Effector memory CD4-positive, alpha-beta T cell (primary cell): Measurements from ENCODE around the gene PLEKHB2.
"Not testable (repeated sequence)": the region's sequence is repeated elsewhere in the genome, so short reads cannot be mapped to it uniquely, and the experiment has no call there.

Source experiments
- DNase-seq, 3 donors: peaks; one replicate each; pipeline ENCODE4 v3.0.0-alpha.2; 2020
- H3K27ac ChIP-seq: 2 replicates; pipeline ENCODE4 v1.7.0; 2013; ENCODE audit warnings: mild to moderate bottlenecking, low read length, moderate library complexity; ENCODE audit not compliant: insufficient read depth, poor library complexity, severe bottlenecking
- H3K27me3 ChIP-seq: replicated peaks from 2 replicates; pipeline ENCODE4 v1.7.0; 2013; ENCODE audit warnings: mild to moderate bottlenecking, low read length; ENCODE audit not compliant: insufficient read depth, control insufficient read depth, poor library complexity, severe bottlenecking
- H3K36me3 ChIP-seq: 2 replicates; pipeline ENCODE4 v1.7.0; 2013; ENCODE audit warnings: mild to moderate bottlenecking, low read length, moderate library complexity; ENCODE audit not compliant: control insufficient read depth, insufficient read depth
- H3K4me1 ChIP-seq: 2 replicates; pipeline ENCODE4 v1.7.0; 2013; ENCODE audit warnings: low read length, mild to moderate bottlenecking; ENCODE audit not compliant: control insufficient read depth, insufficient read depth, poor library complexity, severe bottlenecking
- H3K4me3 ChIP-seq: 2 replicates; pipeline ENCODE4 v1.7.0; 2013; ENCODE audit warnings: low read length, low read depth, mild to moderate bottlenecking; ENCODE audit not compliant: insufficient read depth, poor library complexity, severe bottlenecking
- H3K9me3 ChIP-seq: 2 replicates; pipeline ENCODE4 v1.7.0; 2013; ENCODE audit warnings: mild to moderate bottlenecking, low read length, moderate library complexity; ENCODE audit not compliant: control insufficient read depth

PLEKHB2 gene

GRCh38 chr2:131140581-131140980 is 35.4 kb downstream of the PLEKHB2 start:
- Histone ChIP-seq H3K4me1 (no peaks in the 10 kb centered on the region), H3K27ac (no peak overlapping the region), H3K27me3 (no peaks in the 10 kb centered on the region), H3K36me3 (peaks cover 61% of the 10 kb centered on the region), H3K9me3 (no peaks in the 10 kb centered on the region), H3K4me3 (no peak overlapping the region)
- no peak for DNase-seq

GRCh38 chr2:131142849-131143248 is 37.7 kb downstream of the PLEKHB2 start:
- DNase-seq, result no peak
- H3K4me1 ChIP-seq, result no peaks in the 10 kb centered on the region
- H3K4me3 ChIP-seq, result no peak overlapping the region
- H3K9me3 ChIP-seq, result no peaks in the 10 kb centered on the region
- H3K27ac ChIP-seq, result no peak overlapping the region
- peaks cover 69% of the 10 kb centered on the region for H3K36me3 ChIP-seq
- no peaks in the 10 kb centered on the region for H3K27me3 ChIP-seq

GRCh38 chr2:131143803-131144202 is 38.7 kb downstream of the PLEKHB2 start:
- Histone ChIP-seq H3K9me3 (no peaks in the 10 kb centered on the region), H3K27ac (no peak overlapping the region), H3K4me1 (no peaks in the 10 kb centered on the region), H3K4me3 (no peak overlapping the region), H3K36me3 (peaks cover 76% of the 10 kb centered on the region), H3K27me3 (no peaks in the 10 kb centered on the region)
- DNase-seq, result no peak

- DNase-seq, result no peak
- Histone ChIP-seq H3K4me3 (no peak overlapping the region), H3K9me3 (no peaks in the 10 kb centered on the region), H3K4me1 (no peaks in the 10 kb centered on the region), H3K27ac (no peak overlapping the region), H3K27me3 (no peaks in the 10 kb centered on the region), H3K36me3 (peaks cover 72% of the 10 kb centered on the region)
Observed at GRCh38 chr2:131145040-131145439, 39.9 kb downstream of the PLEKHB2 start.

GRCh38 chr2:131146231-131146630 is 41.1 kb downstream of the PLEKHB2 start:
- no peaks in the 10 kb centered on the region for H3K9me3 ChIP-seq
- H3K27me3 ChIP-seq, result no peaks in the 10 kb centered on the region
- no peak for DNase-seq
- no peak overlapping the region for H3K4me3 ChIP-seq
- no peak overlapping the region for H3K27ac ChIP-seq
- H3K4me1 ChIP-seq, result no peaks in the 10 kb centered on the region
- H3K36me3 ChIP-seq, result peaks cover 61% of the 10 kb centered on the region

GRCh38 chr2:131146749-131147148 is 41.6 kb downstream of the PLEKHB2 start:
- Histone ChIP-seq H3K27me3 (no peaks in the 10 kb centered on the region), H3K36me3 (peaks cover 59% of the 10 kb centered on the region)

GRCh38 chr2:131148426-131148825 is 43.3 kb downstream of the PLEKHB2 start:
- no peak for DNase-seq
- H3K27ac ChIP-seq, result no peak overlapping the region
- no peak overlapping the region for H3K4me3 ChIP-seq
- no peaks in the 10 kb centered on the region for H3K9me3 ChIP-seq
- H3K4me1 ChIP-seq, result no peaks in the 10 kb centered on the region
- peaks cover 45% of the 10 kb centered on the region for H3K36me3 ChIP-seq
- no peaks in the 10 kb centered on the region for H3K27me3 ChIP-seq

More at GRCh38 chr2:131146749-131147148, 41.6 kb downstream of the PLEKHB2 start:
- no peak for DNase-seq
- Histone ChIP-seq H3K4me3 (no peak overlapping the region), H3K4me1 (no peaks in the 10 kb centered on the region), H3K9me3 (no peaks in the 10 kb centered on the region), H3K27ac (no peak overlapping the region)

GRCh38 chr2:131150109-131150508 is 45.0 kb downstream of the PLEKHB2 start:
- not testable (repeated sequence) for H3K27ac ChIP-seq, H3K4me1 ChIP-seq, H3K27me3 ChIP-seq, H3K9me3 ChIP-seq, H3K4me3 ChIP-seq, DNase-seq
- peaks cover 28% of the 10 kb centered on the region for H3K36me3 ChIP-seq

GRCh38 chr2:131151398-131151797 is 46.3 kb downstream of the PLEKHB2 start:
- Histone ChIP-seq H3K4me3 (no peak overlapping the region), H3K36me3 (peaks cover 25% of the 10 kb centered on the region), H3K27me3 (no peaks in the 10 kb centered on the region), H3K9me3 (no peaks in the 10 kb centered on the region), H3K27ac (no peak overlapping the region), H3K4me1 (peaks cover 9% of the 10 kb centered on the region)
- no peak for DNase-seq

GRCh38 chr2:131152074-131152473 is 46.9 kb downstream of the PLEKHB2 start:
- H3K4me3 ChIP-seq, result no peak overlapping the region
- H3K4me1 ChIP-seq, result peaks cover 14% of the 10 kb centered on the region
- peaks cover 18% of the 10 kb centered on the region for H3K36me3 ChIP-seq
- no peaks in the 10 kb centered on the region for H3K9me3 ChIP-seq
- DNase-seq, result no peak
- H3K27ac ChIP-seq, result no peak overlapping the region
- H3K27me3 ChIP-seq, result no peaks in the 10 kb centered on the region

GRCh38 chr2:131153529-131153928 is 48.4 kb downstream of the PLEKHB2 start:
- Histone ChIP-seq H3K27ac (no peak overlapping the region), H3K4me1 (peaks cover 14% of the 10 kb centered on the region), H3K36me3 (peaks cover 8% of the 10 kb centered on the region), H3K27me3 (no peaks in the 10 kb centered on the region), H3K9me3 (no peaks in the 10 kb centered on the region), H3K4me3 (no peak overlapping the region)
- DNase-seq, result no peak
